Bronchial epithelial cell (primary cell): ENCODE results near the gene CEP295NL. TPM values are rescaled to one million over a fixed set of nuclear protein-coding genes. Genes with fewer than 3 reads are reported as not detected.
"Not testable (repeated sequence)": the region's sequence is repeated elsewhere in the genome, so short reads cannot be mapped to it uniquely, and the experiment has no call there.

Experiments
- DNase-seq: peaks from one replicate; pipeline ENCODE4 v3.0.0-alpha.2; 2010; ENCODE audit warnings: low read depth
- FAIRE-seq: peaks from 2 replicates; lab custom pipeline; 2011; peaks lifted over from hg19 to GRCh38; lab: Jason Lieb, UNC
- H3K27me3 ChIP-seq: 2 replicates; pipeline ENCODE4 v1.5.1; 2011; ENCODE audit warnings: low read length; ENCODE audit not compliant: control insufficient read depth, insufficient read depth
- H3K36me3 ChIP-seq: 2 replicates; pipeline ENCODE4 v1.5.1; 2011; ENCODE audit warnings: low read length; ENCODE audit not compliant: control insufficient read depth, insufficient read depth
- H3K4me3 ChIP-seq: 2 replicates; pipeline ENCODE4 v1.5.1; 2011; ENCODE audit warnings: mild to moderate bottlenecking, low read depth, low read length, control low read depth
- CTCF ChIP-seq: IDR thresholded peaks from 2 replicates; pipeline ENCODE4 v1.5.1; 2011; ENCODE audit warnings: mild to moderate bottlenecking, moderate library complexity, low read length, control low read depth, inconsistent platforms; ENCODE audit not compliant: insufficient read depth, severe bottlenecking
- total RNA-seq: library from RNA; depleted of rRNA; stranded (reverse); fragments of >200 nt; gene quantifications from 2 replicates; pipeline ENCODE4 v1.2.1, GENCODE V29; 2014

CEP295NL gene
- total RNA-seq, 1 donor from 2014 or later: 0.26 TPM

GRCh38 chr17:78873519-78874340, 29.3 kb downstream of the CEP295NL start:
- no peak for FAIRE-seq
- H3K27me3 ChIP-seq: peaks cover 1% of the 10 kb centered on the region
- H3K36me3 ChIP-seq: no peaks in the 10 kb centered on the region
- TF ChIP-seq CTCF: no peak
- H3K4me3 ChIP-seq: no peak overlapping the region
- peak; percentile 44 for DNase-seq

GRCh38 chr17:78872486-78872885, 30.5 kb downstream of the CEP295NL start:
- DNase-seq (no peak), FAIRE-seq (no peak)
- Histone ChIP-seq H3K4me3 (no peak overlapping the region), H3K36me3 (no peaks in the 10 kb centered on the region), H3K27me3 (peaks cover 1% of the 10 kb centered on the region)
- TF ChIP-seq CTCF: no peak

- DNase-seq (no peak), FAIRE-seq (no peak)
- no peak for TF ChIP-seq CTCF
- no peak overlapping the region for H3K4me3 ChIP-seq
- peaks cover 1% of the 10 kb centered on the region for H3K27me3 ChIP-seq
- H3K36me3 ChIP-seq: no peaks in the 10 kb centered on the region
Observed at GRCh38 chr17:78870621-78871020, 32.4 kb downstream of the CEP295NL start.

GRCh38 chr17:78868391-78868790, 34.6 kb downstream of the CEP295NL start:
- Histone ChIP-seq H3K27me3 (no peaks in the 10 kb centered on the region), H3K36me3 (no peaks in the 10 kb centered on the region), H3K4me3 (no peak overlapping the region)
- DNase-seq: no peak
- no peak for FAIRE-seq
- no peak for TF ChIP-seq CTCF

GRCh38 chr17:78867046-78867445, 36.0 kb downstream of the CEP295NL start:
- not testable (repeated sequence) for H3K36me3 ChIP-seq, DNase-seq, H3K4me3 ChIP-seq, H3K27me3 ChIP-seq, FAIRE-seq

- no peaks in the 10 kb centered on the region for H3K36me3 ChIP-seq
- peak; percentile 61 for DNase-seq
- no peak overlapping the region for H3K4me3 ChIP-seq
- H3K27me3 ChIP-seq: no peaks in the 10 kb centered on the region
- peak; percentile 95 for TF ChIP-seq CTCF
- no peak for FAIRE-seq
Observed at GRCh38 chr17:78865682-78866390, 37.2 kb downstream of the CEP295NL start.
